T follicular helper cell (primary cell): Measurements from ENCODE around the gene C1QTNF5.

Experiments used
- DNase-seq: peaks from one replicate; pipeline ENCODE4 v3.0.0-alpha.2; 2020; ENCODE audit warnings: low read depth

C1QTNF5 gene

DNA sequence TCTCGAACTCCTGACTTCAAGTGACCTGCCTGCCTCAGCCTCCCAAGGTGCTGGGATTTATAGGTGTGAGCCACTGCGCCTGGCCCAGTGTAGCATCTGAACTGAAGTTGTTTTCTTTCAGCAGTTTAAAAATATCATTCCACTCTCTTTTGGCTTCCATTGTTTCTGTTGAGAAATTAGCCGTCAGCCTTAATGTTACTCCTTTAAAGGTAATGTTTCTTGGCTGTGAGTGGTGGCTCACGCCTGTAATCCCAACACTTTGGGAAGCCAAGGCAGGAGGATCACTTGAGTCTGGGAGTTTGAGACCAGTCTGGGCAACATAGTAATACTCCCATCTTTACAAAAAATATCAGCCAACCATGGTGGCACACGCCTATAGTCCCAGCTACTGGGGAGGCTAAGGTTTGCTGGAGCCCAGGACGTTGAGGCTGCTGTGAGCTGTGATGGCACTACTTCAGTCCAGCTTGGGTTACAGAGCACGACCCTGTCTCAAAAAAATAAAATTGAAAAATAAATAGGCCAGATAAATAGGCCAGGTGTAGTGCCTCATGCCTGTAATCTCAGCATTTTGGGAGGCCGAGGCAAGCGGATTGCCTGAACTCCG lies 49.7 kb downstream of the C1QTNF5 start:
- no peak for DNase-seq
